ENCODE results near the gene UBE2D2.

The UBE2D2 gene

DNA sequence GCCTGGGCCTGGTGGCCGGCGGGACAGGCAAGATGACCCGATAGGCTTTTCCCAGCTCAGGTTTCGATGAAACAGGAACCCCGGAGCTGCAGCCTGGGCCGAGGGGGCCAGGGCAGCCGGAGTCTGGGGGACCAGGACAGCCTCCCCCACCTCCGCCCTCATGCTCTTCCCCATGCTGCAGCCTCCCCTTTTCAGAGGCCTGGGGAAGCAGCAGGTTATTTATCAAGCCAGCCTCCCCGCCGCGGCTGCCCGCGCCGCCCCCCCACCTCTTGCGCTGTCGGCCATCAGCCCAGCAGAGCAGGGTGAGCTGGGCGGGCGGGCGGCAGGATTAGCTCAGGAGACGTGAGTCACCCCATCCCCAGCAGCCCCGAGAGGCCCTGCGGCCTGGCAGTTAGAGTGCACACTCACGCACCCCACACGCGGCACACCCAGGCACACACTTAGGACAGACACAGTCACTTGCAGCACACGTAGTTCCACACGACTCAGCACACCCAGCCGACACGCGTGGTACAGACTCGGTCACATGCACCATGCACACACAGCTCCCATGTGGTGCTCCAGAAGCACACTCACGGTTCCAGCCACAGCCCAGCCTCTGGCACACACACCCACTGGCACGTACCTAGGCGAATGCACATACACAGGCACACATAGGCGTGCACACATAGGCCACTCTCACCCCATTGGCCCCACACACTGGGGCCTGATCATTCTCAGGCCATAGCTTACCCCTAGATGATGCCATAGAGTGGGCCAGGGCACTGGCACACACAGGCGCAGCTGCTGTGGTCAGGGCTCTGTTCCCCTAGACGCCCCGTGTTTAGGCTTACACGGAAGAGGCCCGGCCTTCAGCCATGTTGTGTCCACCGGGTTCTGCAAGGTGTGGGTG, 100.0 kb downstream of the UBE2D2 start:
- peak; percentile 95 for DNase-seq (ENCODE audit: low spot score)

GRCh38 chr5:139662617-139663016, 101.5 kb downstream of the UBE2D2 start:
- no peak for DNase-seq (ENCODE audit: low spot score)

- no peak for DNase-seq (ENCODE audit: low spot score)
Measured at GRCh38 chr5:139663207-139664085, 102.3 kb downstream of the UBE2D2 start.

DNA sequence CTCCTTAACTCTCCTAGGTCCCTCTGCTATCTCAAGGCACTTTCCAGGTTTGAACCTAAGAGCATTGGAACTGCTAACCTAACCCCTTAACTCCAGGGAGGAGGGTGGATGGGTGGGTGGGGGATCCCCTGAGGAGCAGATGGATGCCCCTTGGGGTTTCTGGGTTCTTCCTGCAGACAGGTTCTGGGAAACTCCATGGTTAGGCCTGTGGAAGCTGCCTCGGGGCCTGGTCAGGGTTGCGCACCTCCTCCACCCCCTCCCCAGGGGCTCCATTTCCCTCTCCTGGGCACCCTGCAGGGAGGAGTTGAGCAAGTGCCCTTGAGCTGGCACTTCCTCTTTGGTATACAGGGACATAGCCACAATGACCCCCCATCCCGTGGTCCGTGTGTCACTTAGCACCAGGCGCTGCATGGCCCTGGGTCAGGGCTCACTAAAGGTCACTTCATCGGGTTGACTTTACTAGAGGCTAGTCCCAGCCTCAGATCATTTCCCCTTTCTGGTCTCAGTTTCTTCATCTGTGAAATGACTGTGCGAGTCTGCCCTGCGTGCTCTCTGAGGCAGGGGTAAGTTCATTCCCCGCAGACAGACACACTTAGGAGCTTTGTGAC, 103.1 kb downstream of the UBE2D2 start:
- DNase-seq (ENCODE audit: low spot score) = no peak

- DNase-seq (ENCODE audit: low spot score) = no peak
Measured at GRCh38 chr5:139664727-139665351, 103.7 kb downstream of the UBE2D2 start.

GRCh38 chr5:139665626-139666025, 104.5 kb downstream of the UBE2D2 start:
- no peak for DNase-seq (ENCODE audit: low spot score)

DNA sequence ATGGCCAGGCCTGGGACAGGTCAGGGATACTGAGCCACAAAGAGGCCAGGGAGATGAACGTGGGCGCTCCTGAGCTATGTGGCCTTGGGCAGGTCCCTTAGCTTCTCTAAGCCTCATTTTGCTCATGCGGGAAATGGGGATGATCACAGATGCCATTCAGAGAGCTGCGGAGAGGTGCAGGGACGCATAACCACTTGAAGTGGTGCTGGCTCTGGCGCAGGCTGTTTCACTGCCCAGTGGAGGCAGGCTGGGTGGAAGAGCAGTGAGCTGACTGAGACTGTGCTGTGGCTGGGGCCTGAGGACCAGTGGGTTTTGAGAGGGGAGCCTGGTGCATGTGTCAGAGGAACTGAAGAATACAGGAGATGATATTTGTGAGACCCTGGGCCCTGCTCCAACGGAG, 105.4 kb downstream of the UBE2D2 start:
- no peak for DNase-seq (ENCODE audit: low spot score)

DNA sequence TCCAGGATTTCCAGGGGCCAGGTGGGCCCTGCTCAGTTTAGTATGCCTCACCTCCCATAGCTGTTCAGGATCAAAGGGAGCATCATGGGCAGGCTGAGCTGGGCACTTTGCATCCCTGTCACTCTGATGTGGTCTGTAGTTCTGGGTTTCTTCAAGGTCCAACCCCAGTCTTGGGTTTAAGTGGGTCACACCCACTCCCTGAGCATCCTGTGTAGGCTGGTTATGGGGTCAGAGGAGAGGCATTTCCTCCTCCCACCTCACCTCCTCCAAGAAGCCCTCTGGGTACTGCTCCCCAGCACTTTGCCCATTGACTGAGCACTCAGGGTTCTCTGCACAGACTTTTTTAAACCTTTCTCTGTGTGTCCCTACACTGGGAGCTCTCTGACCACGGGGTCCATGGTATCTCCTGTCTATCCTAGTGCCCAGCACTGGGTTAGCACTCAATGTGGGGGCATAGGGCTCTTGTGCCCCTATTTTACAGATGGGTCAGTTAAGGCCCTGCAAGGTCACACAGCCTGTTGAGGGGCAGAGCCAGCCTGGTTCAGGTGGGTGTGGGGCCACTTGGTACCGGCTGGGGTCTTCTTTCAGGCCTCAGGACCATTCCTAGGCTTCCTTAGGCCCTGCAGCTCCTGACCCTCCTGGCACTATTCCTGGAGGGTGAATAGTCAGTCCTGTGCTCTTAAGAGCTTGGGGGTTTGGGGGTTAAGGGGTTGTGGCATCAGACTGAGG, 106.0 kb downstream of the UBE2D2 start:
- no peak for DNase-seq (ENCODE audit: low spot score)

DNA sequence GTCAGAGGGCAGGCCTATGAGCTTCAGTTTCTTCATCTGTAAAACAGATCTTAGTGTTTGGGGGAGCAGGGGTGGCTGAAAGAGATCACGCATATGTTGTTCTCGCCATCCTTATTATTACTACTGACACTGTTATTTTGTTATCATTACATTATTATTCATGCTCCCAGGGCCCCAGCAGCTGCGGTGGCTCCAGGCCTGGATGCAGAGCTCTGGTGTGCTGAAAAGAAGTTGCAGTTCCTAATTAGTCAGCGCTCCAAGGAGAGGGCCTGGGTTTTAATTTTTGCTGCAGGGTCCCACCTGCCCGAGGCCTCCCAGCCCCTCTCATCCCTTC, 106.6 kb downstream of the UBE2D2 start:
- peak; percentile 77 for DNase-seq (ENCODE audit: low spot score)

GRCh38 chr5:139668064-139668880, 107.1 kb downstream of the UBE2D2 start:
- DNase-seq (ENCODE audit: low spot score) = peak; percentile 74

DNA sequence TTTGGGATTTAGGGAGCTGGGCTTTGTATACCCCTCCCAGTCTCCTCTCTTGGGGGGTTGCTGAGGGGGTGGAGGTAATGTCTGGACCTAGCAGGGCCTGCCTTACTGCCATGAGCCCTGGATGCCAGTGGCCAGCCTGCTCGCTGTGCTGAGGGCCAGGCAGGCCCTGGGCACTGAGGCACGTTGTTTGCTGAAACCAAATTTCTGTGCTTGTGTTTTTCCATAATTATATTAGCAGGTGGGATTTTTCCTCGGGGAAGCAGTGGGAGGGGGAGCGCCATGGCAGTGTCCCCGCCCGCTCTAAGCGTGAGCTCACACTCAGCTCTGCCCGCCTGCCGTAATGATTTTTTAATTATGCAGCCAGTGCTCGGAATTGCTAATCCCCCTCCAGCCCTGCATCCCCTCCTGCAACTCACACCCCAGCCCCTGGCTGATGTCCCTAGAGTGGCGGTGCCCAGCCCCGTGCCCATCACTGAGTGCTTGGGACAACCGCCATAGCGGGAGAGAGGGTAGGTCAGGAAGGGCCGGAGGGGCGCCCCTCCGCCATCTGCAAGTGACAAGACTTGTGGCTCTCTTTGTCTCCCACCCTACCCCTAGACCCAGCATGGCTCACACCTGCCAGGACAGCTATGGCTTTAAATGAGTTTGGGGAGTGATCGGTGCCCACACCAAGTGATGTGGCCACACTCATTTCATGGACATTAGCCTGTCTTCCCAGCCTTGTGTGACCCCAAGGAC, 108.0 kb downstream of the UBE2D2 start:
- no peak for DNase-seq (ENCODE audit: low spot score)

- no peak for DNase-seq (ENCODE audit: low spot score)
Measured at GRCh38 chr5:139669662-139670368, 108.7 kb downstream of the UBE2D2 start.

DNA sequence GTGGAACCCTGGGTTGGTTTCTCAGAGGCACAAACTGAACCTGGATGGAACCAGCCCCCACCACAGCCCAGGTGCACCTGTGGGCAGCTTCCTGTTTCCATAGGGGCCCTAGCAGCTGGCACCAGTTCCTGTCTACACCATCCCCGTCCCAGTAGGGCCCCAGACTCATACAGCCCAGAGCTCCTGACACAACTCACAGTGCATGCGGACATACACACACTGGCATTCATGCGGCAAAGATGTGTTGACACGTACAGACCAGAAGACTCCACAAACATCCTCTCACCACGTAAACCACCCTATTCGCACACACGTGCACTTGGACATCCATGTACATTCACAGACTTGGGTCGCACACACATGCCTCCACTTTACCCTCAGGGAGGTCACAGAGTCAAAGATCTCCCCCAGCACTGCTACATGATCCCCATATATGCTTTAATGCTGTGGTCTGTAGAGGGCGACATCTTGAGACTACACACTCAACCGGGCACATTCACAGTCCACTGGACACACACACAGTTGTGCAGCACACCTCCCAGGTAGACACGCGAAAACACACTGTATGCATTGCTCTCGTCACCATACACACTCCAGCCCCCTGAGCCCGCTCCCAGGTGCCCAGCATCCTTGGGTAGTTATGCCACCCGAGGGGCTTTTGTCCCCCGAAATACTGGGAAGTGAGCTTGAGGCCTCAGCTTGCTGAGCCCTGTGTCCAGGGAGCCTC, 109.4 kb downstream of the UBE2D2 start:
- no peak for DNase-seq (ENCODE audit: low spot score)

DNA sequence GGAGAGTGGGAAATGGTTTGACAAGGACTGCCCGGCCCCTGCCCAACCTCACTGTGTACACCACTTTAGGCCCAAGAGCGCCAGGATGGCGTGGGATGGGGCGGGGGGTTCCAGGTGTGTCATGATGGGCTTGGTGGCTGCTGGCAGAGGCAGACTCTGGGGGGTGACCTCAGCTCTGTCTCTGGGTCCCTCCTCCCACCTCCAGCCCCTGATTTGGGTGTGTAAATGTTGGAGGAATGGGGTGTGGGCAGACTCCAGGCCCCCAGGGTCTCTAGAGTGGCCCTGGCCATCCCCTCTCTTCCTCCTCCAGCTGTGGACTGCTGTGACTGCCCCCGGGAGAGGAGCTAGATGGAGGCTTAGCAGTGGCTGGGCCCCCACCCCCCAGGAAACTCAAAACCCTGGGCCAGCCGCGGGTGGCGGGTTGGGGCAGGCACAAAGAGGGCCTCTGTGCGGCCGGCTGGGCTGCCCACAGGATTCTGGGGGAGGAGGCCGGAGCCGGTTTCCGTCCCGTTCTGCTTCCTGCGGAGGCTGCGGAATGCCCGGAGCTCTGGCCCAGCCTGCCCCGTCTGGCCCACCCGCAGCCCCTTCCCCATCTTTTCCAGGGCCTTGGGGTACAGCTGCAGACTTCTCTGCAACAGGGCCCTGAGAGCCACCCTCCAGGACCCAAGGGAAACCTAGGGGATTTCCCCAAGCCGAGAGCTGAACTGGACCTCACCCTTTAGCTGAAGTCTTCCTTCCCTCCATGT, 110.1 kb downstream of the UBE2D2 start:
- no peak for DNase-seq (ENCODE audit: low spot score)

- DNase-seq (ENCODE audit: low spot score) = no peak
Measured at GRCh38 chr5:139675213-139675612, 114.1 kb downstream of the UBE2D2 start.

DNA sequence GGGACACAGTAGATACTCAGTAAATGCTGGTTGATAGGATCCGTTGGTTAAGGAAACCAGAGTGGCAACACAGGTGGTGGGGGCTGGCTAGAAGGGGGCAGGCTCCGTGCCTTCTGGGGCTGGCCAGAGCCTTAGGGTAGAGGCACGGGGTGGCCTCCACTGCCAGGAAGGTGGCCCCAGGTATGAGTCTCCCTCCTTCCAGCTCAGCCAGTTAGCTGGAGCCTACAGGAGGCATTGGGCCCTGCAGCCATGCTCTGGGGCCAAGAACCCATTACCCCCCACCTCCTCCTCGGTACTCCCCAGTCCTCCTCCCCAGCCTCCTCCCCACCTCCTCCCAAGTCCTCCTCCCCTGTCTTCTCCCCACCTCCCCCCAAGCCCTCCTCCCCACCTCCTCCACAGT, 114.7 kb downstream of the UBE2D2 start:
- no peak for DNase-seq (ENCODE audit: low spot score)

DNA sequence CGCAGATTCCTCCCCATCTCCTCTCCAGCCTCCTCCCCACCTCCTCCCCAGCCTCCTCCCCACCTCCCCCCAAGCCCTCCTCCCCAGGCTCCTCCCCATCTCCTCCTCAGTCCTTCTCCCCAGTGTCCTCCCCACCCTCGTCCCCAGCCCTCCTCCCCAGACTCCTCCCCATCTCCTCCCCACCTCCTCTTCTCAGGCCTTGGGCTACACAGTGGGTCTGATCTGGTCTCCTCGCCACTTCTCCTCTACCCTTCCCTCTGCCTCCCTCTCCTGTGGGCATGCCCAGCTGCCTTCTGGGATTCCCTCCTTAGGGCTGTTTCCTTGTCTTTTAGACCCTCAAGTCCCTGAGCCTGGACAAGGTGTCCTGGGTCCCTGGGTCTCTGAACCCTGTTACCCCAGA, 115.3 kb downstream of the UBE2D2 start:
- DNase-seq (ENCODE audit: low spot score) = no peak

All from AG08396 (cell line).